ENCODE results near the gene ADPRHL1. TPM values are rescaled to one million over a fixed set of nuclear protein-coding genes. Genes with fewer than 3 reads are reported as not detected.

ADPRHL1 gene
- total RNA-seq, 4 donors from 2014 or later, result 3.9 to 15.2 (median 5.8) TPM; not detected in 1

DNA sequence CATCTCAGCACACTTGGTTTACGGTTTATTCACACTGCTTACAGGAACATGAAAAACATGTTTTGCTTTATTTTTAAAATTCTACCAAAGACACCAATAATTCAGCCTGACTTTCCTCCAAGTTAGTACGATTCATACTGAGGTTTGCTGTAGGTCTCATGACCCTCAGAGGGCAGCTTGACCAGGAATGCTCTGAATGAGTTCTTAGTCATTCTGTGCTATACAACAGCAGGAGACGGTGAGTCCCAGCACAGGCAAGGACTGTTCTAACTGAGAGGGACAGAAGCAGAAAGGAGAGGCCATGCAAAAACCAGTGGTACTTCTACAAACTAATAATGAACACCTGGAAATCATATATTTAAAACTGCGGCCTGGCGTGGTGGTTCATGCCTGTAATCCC is 95.8 kb downstream of the ADPRHL1 start:
- DNase-seq, result no peak
- TF ChIP-seq POLR2A (IDR thresholded peaks at IDR 0.05), result no peak
- TF ChIP-seq, protein P1, sequence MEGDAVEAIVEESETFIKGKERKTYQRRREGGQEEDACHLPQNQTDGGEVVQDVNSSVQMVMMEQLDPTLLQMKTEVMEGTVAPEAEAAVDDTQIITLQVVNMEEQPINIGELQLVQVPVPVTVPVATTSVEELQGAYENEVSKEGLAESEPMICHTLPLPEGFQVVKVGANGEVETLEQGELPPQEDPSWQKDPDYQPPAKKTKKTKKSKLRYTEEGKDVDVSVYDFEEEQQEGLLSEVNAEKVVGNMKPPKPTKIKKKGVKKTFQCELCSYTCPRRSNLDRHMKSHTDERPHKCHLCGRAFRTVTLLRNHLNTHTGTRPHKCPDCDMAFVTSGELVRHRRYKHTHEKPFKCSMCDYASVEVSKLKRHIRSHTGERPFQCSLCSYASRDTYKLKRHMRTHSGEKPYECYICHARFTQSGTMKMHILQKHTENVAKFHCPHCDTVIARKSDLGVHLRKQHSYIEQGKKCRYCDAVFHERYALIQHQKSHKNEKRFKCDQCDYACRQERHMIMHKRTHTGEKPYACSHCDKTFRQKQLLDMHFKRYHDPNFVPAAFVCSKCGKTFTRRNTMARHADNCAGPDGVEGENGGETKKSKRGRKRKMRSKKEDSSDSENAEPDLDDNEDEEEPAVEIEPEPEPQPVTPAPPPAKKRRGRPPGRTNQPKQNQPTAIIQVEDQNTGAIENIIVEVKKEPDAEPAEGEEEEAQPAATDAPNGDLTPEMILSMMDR (IDR thresholded peaks at IDR 0.05), result no peak
- no peak overlapping the region for H3K27ac ChIP-seq
- no peak overlapping the region for H3K4me3 ChIP-seq
- H3K36me3 ChIP-seq, result peaks cover 0 to 31% (median 0%) of the 10 kb centered on the region in 3 donors
- H3K9me3 ChIP-seq, result no peaks in the 10 kb centered on the region
- peaks cover 0 to 15% (median 0%) of the 10 kb centered on the region in 4 donors for H3K4me1 ChIP-seq
- H3K27me3 ChIP-seq, result no peaks in the 10 kb centered on the region

DNA sequence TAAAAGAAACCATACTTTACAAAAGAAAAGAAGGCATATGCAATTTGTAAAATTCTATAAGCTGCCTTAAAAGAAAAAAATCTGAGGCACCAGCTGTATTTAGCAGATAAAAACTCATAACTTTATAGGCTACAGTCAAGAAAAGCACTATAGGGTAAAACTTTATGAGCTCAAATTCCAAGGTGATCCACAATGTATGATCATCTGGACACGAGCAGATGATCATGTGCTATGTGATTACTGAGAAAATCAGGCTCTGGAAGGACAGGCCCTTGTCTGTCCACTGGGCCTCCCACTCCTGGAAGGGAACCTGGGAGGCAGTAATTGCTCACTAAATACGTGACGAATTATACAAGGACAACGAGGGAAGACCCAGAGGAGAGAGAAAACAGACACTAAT is 96.7 kb downstream of the ADPRHL1 start:
- no peak for DNase-seq
- H3K36me3 ChIP-seq, result peaks cover 0 to 33% (median 0%) of the 10 kb centered on the region in 3 donors
- TF ChIP-seq, protein P1 (IDR thresholded peaks at IDR 0.05), result no peak
- TF ChIP-seq POLR2A (IDR thresholded peaks at IDR 0.05), result no peak
- H3K9me3 ChIP-seq, result no peaks in the 10 kb centered on the region
- no peaks in the 10 kb centered on the region for H3K27me3 ChIP-seq
- H3K27ac ChIP-seq, result no peak overlapping the region
- H3K4me3 ChIP-seq, result no peak overlapping the region
- peaks cover 0 to 5% (median 0%) of the 10 kb centered on the region in 4 donors for H3K4me1 ChIP-seq

DNA sequence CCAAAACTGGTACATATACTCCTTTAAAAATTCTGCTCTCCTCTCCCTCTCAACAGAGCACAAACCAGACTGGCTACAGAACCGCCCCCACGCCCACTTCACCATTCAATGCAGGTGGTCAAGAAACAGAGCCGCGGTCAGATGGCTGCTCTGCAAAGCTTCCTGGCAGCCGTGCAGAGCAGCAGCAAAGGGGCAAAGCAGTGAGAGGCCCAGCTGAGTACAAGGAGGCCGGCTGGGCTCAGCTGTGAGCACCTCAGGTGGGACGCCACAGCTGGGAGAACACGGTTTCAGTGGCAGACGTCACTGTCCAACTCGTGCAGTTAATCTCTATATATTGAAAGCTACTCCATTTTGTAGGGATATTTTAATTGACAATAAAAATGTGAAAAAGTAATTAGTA is 97.7 kb downstream of the ADPRHL1 start:
- H3K4me3 ChIP-seq, result no peak overlapping the region
- no peak overlapping the region for H3K27ac ChIP-seq

DNA sequence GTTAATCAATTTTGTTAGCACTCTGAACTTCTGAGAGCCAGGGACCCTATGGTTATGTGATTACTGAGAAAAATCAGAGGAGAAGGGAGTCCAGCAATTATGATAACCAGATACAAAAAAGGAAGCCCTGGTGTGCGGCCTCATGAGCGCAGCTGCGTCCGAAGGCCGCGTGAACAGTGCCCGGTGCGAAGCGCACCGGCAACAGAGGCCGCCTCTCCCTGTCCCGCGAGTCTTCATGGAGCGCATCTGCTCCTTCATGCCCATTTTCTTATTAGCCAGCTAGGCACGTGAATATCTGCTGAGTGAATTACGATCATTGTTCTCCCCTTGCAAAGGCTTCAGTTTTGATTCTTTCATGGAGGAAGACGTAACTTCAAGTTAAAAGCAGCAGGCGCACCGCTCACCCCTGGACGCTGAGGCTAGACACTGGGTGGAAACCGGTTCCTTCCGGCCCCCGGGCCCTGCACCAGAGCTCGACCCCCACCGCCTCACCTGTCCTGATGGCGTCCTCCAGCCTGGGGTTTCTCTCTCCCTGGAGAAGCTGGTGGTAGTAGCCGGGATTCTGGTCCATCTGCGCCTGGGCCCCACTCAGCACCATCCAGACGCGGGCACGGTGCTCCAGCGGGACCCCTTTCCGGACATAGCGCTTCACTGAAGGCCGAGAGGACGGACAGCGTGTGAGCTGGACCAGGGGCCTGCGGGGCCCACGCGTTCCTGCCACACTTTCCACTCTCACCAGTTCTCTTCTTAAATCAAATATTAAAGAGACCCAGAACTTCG is 98.3 kb downstream of the ADPRHL1 start:
- Histone ChIP-seq H3K4me1 (no peaks in the 10 kb centered on the region), H3K27me3 (no peaks in the 10 kb centered on the region), H3K36me3 (peaks cover 0 to 44% (median 0%) of the 10 kb centered on the region in 3 donors), H3K27ac (no peak overlapping the region), H3K4me3 (no peak overlapping the region), H3K9me3 (no peaks in the 10 kb centered on the region)
- DNase-seq, result no peak
- TF ChIP-seq POLR2A (IDR thresholded peaks at IDR 0.05), result no peak
- TF ChIP-seq, protein P1 (IDR thresholded peaks at IDR 0.05), result no peak

More for the DNA sequence above, 97.7 kb downstream of the ADPRHL1 start:
- TF ChIP-seq, protein P1 (IDR thresholded peaks at IDR 0.05), result no peak
- peaks cover 0 to 38% (median 0%) of the 10 kb centered on the region in 3 donors for H3K36me3 ChIP-seq
- no peak for DNase-seq
- no peaks in the 10 kb centered on the region for H3K27me3 ChIP-seq
- H3K4me1 ChIP-seq, result no peaks in the 10 kb centered on the region
- no peaks in the 10 kb centered on the region for H3K9me3 ChIP-seq

DNA sequence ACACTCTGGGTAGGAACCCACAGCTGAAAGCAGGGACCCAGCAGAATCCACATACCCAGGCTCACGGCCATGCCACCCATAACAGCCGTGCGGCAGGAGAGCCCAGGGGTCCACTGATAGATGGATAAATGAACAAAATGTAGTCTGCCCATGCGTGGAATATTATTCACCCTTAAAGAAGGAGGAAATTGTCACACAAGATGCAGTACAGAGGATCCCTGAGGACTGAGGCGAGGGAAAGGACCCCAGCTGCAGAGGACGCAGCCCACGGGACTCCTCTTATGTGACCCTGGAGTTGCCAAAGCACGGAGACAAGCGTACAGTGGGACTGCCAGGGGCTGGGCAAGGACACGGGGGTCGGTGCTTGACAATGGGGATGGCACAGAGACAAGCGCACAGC is 100.0 kb downstream of the ADPRHL1 start:
- Histone ChIP-seq H3K27me3 (no peaks in the 10 kb centered on the region), H3K36me3 (peaks cover 0 to 62% (median 0%) of the 10 kb centered on the region in 3 donors), H3K4me1 (no peaks in the 10 kb centered on the region), H3K4me3 (no peak overlapping the region), H3K9me3 (no peaks in the 10 kb centered on the region), H3K27ac (no peak overlapping the region)
- DNase-seq, result no peak
- no peak for TF ChIP-seq POLR2A (IDR thresholded peaks at IDR 0.05)
- TF ChIP-seq, protein P1 (IDR thresholded peaks at IDR 0.05), result no peak

Data from Peyer's patch (tissue), 4 donors.